Stomach (tissue), 9 donors: ENCODE results near the gene MZT2B. TPM values are rescaled to one million over a fixed set of nuclear protein-coding genes. Genes with fewer than 3 reads are reported as not detected.
"Not testable (repeated sequence)": the region's sequence is repeated elsewhere in the genome, so short reads cannot be mapped to it uniquely, and the experiment has no call there.

Experiments used
- DNase-seq, 2 donors: peaks; one replicate each; pipeline versions ENCODE4 v3.0.0 to v3.0.0-alpha.2; 2013 to 2019
- H3K27ac ChIP-seq, 5 donors: fragments of 200-600 bp in 4 of 5; sonication (generic) in 4 of 5; one replicate each; pipeline ENCODE4 v1.5.1; 2013 to 2019; ENCODE audit warnings: mild to moderate bottlenecking in 1 of 5, moderate library complexity in 1 of 5
- H3K27me3 ChIP-seq, 3 donors: fragments of 200-600 bp; sonication (generic); one replicate each; pipeline ENCODE4 v1.5.1; 2017 to 2019; ENCODE audit warnings: mixed run types in 1 of 3
- H3K36me3 ChIP-seq, 4 donors: fragments of 200-600 bp; sonication (generic); 1 replicate in 3 of 4; 2 replicates in 1 of 4; pipeline ENCODE4 v1.5.1; 2016 to 2019
- H3K4me1 ChIP-seq, 4 donors: fragments of 200-600 bp; sonication (generic); one replicate each; pipeline ENCODE4 v1.5.1; 2016 to 2019
- H3K4me3 ChIP-seq, 4 donors: fragments of 200-600 bp; sonication (generic) in 3 of 4; one replicate each; pipeline ENCODE4 v1.5.1; 2016 to 2019; ENCODE audit warnings: mild to moderate bottlenecking in 1 of 4
- H3K9me3 ChIP-seq, 4 donors: fragments of 200-600 bp; sonication (generic); one replicate each; pipeline ENCODE4 v1.5.1; 2016 to 2019
- CTCF ChIP-seq, 7 experiments: fragments of 450-650 bp in 4 of 7; fragments of 200-600 bp in 3 of 7; sonication (generic) in 3 of 7; IDR thresholded peaks; one replicate each; pipeline ENCODE4 v1.5.1; 2016 to 2019; ENCODE audit warnings: antibody characterized with exemption in 7 of 7, control low read depth in 2 of 7, mild to moderate bottlenecking in 1 of 7
- EP300 ChIP-seq: sonication (generic); formaldehyde crosslinking; IDR thresholded peaks from one replicate; pipeline ENCODE4 v1.6.1; 2017; ENCODE audit warnings: antibody characterized with exemption
- POLR2A ChIP-seq, 4 donors: fragments of 450-650 bp; IDR thresholded peaks; one replicate each; pipeline ENCODE4 v1.6.1; 2016; ENCODE audit warnings: antibody characterized with exemption in 4 of 4, control low read depth in 2 of 4, mild to moderate bottlenecking in 1 of 4, moderate library complexity in 1 of 4
- POLR2AphosphoS5 ChIP-seq, 3 donors: sonication (generic); formaldehyde crosslinking; IDR thresholded peaks; one replicate each; pipeline ENCODE4 v1.6.1; 2016; ENCODE audit warnings: antibody characterized with exemption in 3 of 3
- WGBS, 5 donors: extraction: QIAGEN DNeasy Blood & Tissue Kit in 3 of 5; methylation state at CpG; one replicate each; pipeline versions ENCODE4 v1.1.5 to v1.1.7; 2013 to 2018; 5-methylcytosine and 5-hydroxymethylcytosine counted together
- intact Hi-C: fragments of 100-400 bp; cut with DNase I; formaldehyde crosslinking; loops from one replicate; pipeline ENCODE4 v1.15.1; 2023; ENCODE audit warnings: low total_unique reads
- polyA plus RNA-seq, 3 donors: library from polyadenylated mRNA; stranded (reverse); fragments of 200-250 nt; gene quantifications; one replicate each; pipeline ENCODE4 v1.2.3, GENCODE V29; 2013
- total RNA-seq, 5 donors: library from RNA; depleted of rRNA; stranded (reverse); fragments of >200 nt; gene quantifications; one replicate each; pipeline versions ENCODE4 v1.1.0 to v1.2.3, GENCODE V29; 2014 to 2016
- donor health status: healthy with polysubstance abuse.
- donor health status: Bipolar disorder and iron deficiency.
- donor health status: healthy.

The MZT2B gene
- total and polyA plus RNA-seq, 8 donors, result 52.3 to 521 (median 253) TPM

- H3K36me3 ChIP-seq, result peaks cover 23 to 81% (median 76%) of the 10 kb centered on the region in 4 donors
- DNase-seq, result no peak
- H3K27ac ChIP-seq, result no peak overlapping the region
- WGBS, 5 donors, result 82 to 96% (median 91%) methylated on average over 7 to 9 of the region's 9 CpGs
- H3K4me3 ChIP-seq, result no peak overlapping the region
- peaks cover 0 to 8% (median 3%) of the 10 kb centered on the region in 4 donors for H3K4me1 ChIP-seq
- intact Hi-C loops, result no loop called here
- H3K9me3 ChIP-seq, result no peaks in the 10 kb centered on the region
- TF ChIP-seq EP300 (no peak), CTCF (IDR thresholded peaks at IDR 0.05) (no peak), POLR2AphosphoS5 (IDR thresholded peaks at IDR 0.05) (no peak), POLR2A (IDR thresholded peaks at IDR 0.05) (no peak)
- no peaks in the 10 kb centered on the region for H3K27me3 ChIP-seq
Observed at GRCh38 chr2:130158631-130159030, 23.4 kb upstream of the MZT2B start.

GRCh38 chr2:130159376-130159775, 22.7 kb upstream of the MZT2B start:
- H3K4me1 ChIP-seq, intact Hi-C loops, DNase-seq, H3K4me3 ChIP-seq, H3K9me3 ChIP-seq, H3K27ac ChIP-seq, H3K27me3 ChIP-seq: not testable (repeated sequence)
- H3K36me3 ChIP-seq, result peaks cover 26 to 81% (median 76%) of the 10 kb centered on the region in 4 donors
- WGBS, 5 donors, result 90 to 97% (median 94%) methylated on average over 4 of the region's 4 CpGs

DNA sequence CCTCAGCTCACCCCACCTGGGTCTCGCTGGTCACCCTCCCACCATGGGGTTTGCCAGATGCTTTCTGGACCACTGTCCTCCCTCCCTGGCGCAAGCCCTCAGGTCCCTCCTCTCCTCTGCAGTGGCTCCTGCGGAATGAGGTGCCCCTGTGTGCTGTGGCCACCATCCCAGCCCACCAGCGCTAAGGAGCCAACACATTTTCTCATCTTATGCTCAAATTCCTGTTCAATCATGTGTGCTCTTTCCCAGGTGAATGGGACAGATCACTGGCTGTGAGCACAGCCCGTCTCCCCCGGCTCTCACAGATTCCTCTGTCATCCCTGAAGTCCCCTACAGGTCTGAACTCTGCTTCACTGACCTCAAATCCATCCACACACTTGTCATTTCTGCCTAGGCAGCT, 21.9 kb upstream of the MZT2B start:
- 98 to 100% (median 98%) methylated on average over 5 to 6 of the region's 6 CpGs for WGBS, 5 donors
- Histone ChIP-seq H3K36me3 (peaks cover 28 to 81% (median 76%) of the 10 kb centered on the region in 4 donors), H3K4me1 (peaks cover 0 to 8% (median 3%) of the 10 kb centered on the region in 4 donors), H3K27ac (no peak overlapping the region), H3K4me3 (no peak overlapping the region), H3K27me3 (no peaks in the 10 kb centered on the region), H3K9me3 (no peaks in the 10 kb centered on the region)
- no peak for DNase-seq
- intact Hi-C loops, result no loop called here
- no peak for TF ChIP-seq POLR2A (IDR thresholded peaks at IDR 0.05)
- no peak for TF ChIP-seq POLR2AphosphoS5 (IDR thresholded peaks at IDR 0.05)
- no peak for TF ChIP-seq EP300
- no peak for TF ChIP-seq CTCF (IDR thresholded peaks at IDR 0.05)

DNA sequence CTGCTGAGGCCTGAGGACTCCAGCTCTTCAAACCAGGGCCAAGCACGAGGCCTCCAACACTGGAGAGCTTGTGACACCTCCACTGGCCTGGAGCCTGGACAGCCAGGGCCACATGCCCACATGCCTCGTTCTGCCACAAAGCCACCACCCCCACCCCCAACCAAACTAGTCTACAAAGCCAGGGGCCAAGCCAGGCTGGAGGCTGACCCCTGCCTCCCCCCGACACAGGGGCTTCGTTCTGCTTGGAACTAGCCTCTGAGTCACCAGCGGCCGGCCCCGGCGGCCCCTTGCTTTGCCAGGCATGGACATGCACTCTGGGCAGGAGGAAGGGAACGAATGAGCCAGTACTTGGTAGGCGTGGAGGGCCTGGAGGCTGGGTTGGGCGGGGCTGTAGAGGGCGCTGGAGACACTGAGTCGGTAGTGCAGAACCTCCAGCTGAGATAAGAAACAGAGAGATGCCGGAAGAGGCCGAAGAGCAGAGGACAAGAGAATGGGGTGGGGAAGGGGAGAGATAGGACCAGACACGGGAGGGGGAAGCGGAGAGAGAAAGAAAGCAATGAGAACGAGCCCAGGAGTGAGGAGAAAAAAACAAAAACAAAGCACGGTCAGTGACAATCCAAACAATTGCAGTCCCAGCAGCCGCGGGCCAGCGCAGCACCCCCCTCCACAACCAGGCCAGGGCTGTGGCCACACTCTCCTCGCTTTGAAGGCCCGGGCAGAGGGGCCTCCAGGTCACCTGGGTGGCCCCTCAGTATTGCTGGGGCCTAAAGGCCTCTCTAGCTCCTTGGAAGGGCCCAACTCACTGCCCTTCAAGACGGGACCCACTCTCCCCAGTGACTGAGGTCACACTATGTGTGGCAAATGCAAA, 21.0 kb upstream of the MZT2B start:
- H3K4me1 ChIP-seq, intact Hi-C loops, H3K27me3 ChIP-seq, H3K9me3 ChIP-seq, H3K4me3 ChIP-seq, H3K27ac ChIP-seq, DNase-seq: not testable (repeated sequence)
- H3K36me3 ChIP-seq, result peaks cover 35 to 86% (median 79%) of the 10 kb centered on the region in 4 donors
- 81 to 85% (median 83%) methylated on average over 18 to 25 of the region's 25 CpGs for WGBS, 5 donors

DNA sequence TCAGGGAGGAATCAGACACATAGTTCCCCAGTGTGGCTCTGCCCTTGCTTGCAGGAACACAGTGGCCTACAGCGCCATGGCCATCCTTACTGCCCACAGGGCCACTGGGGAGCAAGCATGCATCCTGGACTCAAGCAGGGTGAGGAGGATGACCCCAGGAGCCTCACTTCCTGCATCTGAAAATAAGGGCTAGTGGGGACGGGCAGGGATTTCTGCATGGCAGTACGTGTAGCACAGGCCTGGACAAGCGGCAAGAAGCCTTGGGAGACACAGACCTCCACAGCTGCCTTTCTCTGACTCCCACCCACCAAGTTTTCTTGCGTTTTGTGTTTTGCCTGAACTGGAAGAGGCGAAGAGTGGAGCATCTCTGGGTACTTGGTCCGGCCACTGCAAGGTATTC, 19.6 kb upstream of the MZT2B start:
- H3K4me3 ChIP-seq, DNase-seq, H3K27me3 ChIP-seq, H3K27ac ChIP-seq, H3K9me3 ChIP-seq, intact Hi-C loops, H3K4me1 ChIP-seq: not testable (repeated sequence)
- WGBS, 5 donors, result 93 to 97% (median 96%) methylated on average over 5 to 7 of the region's 7 CpGs
- H3K36me3 ChIP-seq, result peaks cover 47 to 97% (median 91%) of the 10 kb centered on the region in 4 donors

- WGBS, 5 donors, result 93 to 98% (median 94%) methylated on average over 8 to 9 of the region's 9 CpGs
- Histone ChIP-seq H3K27ac (no peak overlapping the region), H3K36me3 (peaks cover 52 to 98% (median 93%) of the 10 kb centered on the region in 4 donors), H3K9me3 (no peaks in the 10 kb centered on the region), H3K4me1 (no peaks in the 10 kb centered on the region), H3K4me3 (no peak overlapping the region), H3K27me3 (no peaks in the 10 kb centered on the region)
- no peak for DNase-seq
- TF ChIP-seq POLR2AphosphoS5 (IDR thresholded peaks at IDR 0.05), result no peak
- no peak for TF ChIP-seq CTCF (IDR thresholded peaks at IDR 0.05)
- no peak for TF ChIP-seq POLR2A (IDR thresholded peaks at IDR 0.05)
- TF ChIP-seq EP300, result no peak
- intact Hi-C loops, result no loop called here
Observed at GRCh38 chr2:130162968-130163367, 19.1 kb upstream of the MZT2B start.
